ENCODE measurements around the gene WSCD2.
A peak's percentile ranks its signal among the peaks of the same experiment; 100 is the strongest.

DNA sequence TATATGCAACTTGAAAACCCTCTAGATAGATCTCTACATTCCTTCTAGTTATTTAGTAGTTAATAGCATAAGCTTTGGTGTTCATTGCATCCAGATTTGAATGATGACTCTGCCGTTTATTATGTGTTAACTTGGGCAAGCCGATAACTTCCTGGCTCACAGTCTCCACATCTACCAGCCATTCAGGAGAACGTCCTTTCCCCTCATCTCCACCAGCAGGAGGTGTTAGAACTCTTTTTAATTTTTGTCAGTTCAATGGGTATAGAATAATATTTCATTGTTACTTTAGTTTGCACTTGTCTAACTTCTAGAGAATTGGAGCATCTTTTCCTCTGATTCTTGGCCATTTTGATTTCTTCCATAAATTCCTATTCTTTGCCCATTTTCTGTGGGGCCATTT, 30.0 kb upstream of the WSCD2 start:
- TF ChIP-seq, protein P1, sequence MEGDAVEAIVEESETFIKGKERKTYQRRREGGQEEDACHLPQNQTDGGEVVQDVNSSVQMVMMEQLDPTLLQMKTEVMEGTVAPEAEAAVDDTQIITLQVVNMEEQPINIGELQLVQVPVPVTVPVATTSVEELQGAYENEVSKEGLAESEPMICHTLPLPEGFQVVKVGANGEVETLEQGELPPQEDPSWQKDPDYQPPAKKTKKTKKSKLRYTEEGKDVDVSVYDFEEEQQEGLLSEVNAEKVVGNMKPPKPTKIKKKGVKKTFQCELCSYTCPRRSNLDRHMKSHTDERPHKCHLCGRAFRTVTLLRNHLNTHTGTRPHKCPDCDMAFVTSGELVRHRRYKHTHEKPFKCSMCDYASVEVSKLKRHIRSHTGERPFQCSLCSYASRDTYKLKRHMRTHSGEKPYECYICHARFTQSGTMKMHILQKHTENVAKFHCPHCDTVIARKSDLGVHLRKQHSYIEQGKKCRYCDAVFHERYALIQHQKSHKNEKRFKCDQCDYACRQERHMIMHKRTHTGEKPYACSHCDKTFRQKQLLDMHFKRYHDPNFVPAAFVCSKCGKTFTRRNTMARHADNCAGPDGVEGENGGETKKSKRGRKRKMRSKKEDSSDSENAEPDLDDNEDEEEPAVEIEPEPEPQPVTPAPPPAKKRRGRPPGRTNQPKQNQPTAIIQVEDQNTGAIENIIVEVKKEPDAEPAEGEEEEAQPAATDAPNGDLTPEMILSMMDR (IDR thresholded peaks at IDR 0.05), result peak in 4 of 6 experiments; percentile 3 to 15 (median 14)
- TF ChIP-seq POLR2A (IDR thresholded peaks at IDR 0.05), result no peak

Measured in Peyer's patch (tissue), 4 donors.